ENCODE data around the gene CCDC50. TPM values are rescaled to one million over a fixed set of nuclear protein-coding genes. Genes with fewer than 3 reads are reported as not detected.

Gene CCDC50
- total and polyA plus RNA-seq, 2 of the 8 experiments (the other 6 are each of a cell fraction or from before 2014, with no cell fraction given) = 7.3 to 19.2 TPM

- no peak for TF ChIP-seq RXRA (IDR thresholded peaks at IDR 0.05; ENCODE audit: insufficient read depth, low read depth, low read length)
These were observed 22.8 kb upstream of the CCDC50 start (continued) for GRCh38 chr3:191306428-191306827.

All from H1 (cell line).